HTR-8/SVneo (cell line): ENCODE measurements around the gene POLD1.
"Not testable (repeated sequence)": the region's sequence is repeated elsewhere in the genome, so short reads cannot be mapped to it uniquely, and the experiment has no call there.

Experiments used
- DNase-seq: peaks from one replicate; pipeline ENCODE4 v3.0.0; 2011; ENCODE audit warnings: low spot score, mixed read lengths; ENCODE audit not compliant: insufficient read length
- FAIRE-seq: peaks from 2 replicates; lab custom pipeline; 2011; peaks lifted over from hg19 to GRCh38; lab: Jason Lieb, UNC

POLD1 gene

DNA sequence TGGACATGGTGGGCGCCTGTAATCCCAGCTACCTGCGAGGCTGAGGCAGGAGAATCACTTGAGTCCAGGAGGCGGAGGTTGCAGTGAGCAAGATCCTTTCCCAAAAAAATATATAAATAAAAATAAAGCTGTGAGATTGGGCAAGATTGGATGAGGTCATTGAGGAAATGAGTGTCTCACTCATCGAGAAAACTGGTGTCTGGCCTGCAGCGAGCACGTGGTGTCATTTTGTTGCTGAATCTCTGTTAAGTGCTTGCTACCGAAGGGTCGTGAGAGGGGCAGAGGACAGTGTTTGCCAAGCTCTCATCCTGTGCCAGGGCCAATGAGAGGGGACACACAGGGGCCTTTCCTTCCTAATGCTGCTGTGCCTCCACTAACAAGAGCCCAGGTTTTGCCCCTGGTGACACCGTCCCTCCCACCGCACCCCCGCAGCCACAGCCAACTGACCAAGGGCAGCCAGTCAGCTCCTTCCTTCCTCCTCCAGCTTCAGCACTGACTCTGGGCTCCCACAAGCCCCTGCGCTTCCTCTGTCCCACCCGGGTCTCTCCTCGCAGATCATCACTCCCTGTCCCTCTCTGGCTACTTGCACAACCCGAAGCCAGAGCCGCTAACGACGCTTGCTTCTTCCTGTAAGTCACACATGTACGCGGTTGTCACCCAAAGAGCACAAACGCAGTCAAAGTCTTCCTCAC, 3.2 kb downstream of the POLD1 start:
- DNase-seq (no peak), FAIRE-seq (no peak)

DNA sequence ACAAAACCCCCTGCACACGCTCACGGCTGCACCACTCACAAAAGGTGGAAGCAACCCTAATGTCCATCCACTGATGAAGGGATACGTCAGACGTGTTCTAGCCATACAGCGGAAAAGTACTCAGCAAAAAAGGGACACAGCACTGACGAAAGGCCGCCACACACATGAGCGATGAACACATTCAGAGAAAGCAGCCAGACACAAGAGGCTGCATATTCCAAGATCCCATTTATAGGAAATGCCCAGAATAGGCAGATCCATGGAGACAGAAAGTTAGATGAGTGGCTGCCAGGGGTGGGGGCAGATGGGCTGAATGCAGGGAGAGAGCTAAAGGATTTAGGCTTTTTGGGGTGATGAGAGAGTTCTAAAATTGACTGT, 3.7 kb downstream of the POLD1 start:
- DNase-seq = no peak
- FAIRE-seq = no peak

DNA sequence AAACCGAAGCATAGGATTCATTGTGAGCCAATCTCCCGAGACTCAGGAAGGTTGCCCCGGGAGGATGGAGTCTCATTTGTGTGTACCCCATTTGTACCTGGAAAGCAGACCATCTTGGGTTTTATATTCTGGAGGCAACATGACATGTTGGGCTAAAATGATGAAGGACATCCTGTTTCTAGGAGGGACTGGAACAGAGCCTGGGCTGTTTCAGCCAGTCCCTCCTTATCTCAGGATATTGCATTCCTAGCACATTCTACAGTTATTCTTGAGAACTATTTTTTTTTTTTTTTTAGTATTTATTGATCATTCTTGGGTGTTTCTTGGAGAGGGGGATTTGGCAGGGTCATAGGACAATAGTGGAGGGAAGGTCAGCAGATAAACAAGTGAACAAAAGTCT, 6.1 kb downstream of the POLD1 start:
- not testable (repeated sequence) for DNase-seq, FAIRE-seq

DNA sequence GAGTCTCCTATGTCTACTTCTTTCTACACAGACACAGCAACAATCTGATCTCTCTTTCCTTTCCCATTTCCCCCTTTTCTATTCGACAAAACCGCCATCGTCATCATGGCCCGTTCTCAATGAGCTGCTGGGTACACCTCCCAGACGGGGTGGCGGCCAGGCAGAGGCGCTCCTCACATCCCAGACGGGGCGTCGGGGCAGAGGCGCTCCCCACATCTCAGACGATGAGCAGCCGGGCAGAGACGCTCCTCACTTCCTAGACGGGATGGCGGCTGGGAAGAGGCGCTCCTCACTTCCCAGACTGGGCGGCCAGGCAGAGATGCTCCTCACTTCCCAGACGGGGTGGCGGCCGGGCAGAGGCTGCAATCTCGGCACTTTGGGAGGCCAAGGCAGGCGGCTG, 6.8 kb downstream of the POLD1 start:
- DNase-seq, FAIRE-seq: not testable (repeated sequence)

DNA sequence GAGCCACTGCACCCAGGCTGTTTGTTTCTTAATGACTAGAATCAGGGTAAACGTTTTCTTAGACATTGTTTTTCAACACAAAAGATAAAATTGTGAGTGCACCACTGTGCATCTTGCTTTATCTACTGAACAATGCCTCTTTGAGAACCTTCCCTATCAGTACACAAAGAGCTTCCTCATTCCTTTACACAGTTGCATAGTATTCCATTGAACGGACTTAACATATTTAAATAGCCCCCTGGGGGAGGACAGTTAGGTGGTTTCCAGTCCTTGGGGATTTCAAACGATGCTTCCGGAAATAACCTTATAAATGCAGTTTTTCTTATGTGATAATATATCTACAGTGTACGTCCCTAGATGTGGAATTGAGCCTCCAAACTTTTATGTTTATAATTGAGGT, 8.6 kb downstream of the POLD1 start:
- no peak for FAIRE-seq
- DNase-seq = no peak

DNA sequence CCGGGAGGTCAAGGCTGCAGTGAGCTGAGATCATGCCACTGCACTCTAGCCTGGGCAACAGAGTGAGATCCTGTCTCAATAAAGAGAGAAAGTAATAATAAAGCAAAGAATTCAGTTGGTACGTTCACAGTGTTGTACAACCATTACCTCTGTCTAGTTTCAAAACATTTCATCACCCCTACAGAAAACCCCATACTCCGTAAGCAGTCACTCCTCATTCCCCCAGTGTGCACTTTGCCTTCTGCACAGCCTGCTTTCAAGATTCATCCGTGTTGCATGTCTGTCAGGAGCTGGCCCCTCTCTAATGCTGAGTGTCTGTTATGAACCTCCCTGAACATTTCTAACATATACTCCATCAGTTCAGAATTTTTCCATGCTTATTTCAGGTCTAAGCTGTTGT, 9.4 kb downstream of the POLD1 start:
- FAIRE-seq (no peak), DNase-seq (no peak)

DNA sequence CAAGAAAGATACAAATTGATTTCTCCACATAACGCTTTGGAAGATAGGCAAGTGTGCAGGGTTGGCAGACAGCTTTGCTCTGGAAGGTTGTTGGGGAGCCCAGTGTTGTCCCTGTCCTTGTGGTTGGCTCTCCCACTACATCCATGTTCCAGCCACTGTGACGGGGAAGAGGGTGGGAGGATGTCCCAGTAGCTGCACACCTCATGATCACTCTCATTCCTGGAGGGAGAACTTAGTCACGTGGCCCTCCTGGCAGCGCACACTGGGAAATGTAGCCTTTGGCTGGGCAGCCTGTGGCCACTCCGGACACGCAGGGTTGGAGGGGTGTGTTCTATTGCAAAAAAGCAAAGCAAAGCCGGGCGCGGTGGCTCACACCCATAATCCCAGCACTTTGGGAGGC, 9.9 kb downstream of the POLD1 start:
- DNase-seq = no peak
- no peak for FAIRE-seq

DNA sequence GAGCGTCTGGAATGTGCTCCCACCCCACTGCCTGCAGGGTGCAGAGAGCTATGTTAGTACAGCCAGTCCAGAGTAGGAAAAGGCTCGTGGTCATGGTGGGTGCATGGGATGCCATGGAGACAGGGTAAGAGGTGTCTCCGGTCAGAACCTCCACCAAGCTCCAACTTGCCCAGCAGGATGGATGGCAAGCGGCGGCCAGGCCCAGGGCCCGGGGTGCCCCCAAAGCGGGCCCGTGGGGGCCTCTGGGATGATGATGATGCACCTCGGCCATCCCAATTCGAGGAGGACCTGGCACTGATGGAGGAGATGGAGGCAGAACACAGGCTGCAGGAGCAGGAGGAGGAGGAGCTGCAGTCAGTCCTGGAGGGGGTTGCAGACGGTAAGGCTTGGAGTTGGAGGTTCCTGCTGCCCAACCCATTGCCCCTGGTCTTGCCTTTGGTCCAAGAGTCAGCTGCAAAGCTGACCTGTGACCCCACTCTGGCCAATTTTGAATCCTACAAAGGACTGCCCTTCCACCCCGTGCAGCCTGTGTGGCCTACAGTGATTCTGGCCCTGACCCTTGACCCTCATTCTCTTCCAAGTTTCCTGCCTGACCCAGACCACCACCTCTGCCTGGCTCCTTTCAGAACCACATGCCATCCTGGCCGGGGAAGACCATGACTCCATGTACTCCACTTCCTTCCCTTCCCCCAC, 14.7 kb downstream of the POLD1 start:
- no peak for FAIRE-seq
- DNase-seq = no peak

DNA sequence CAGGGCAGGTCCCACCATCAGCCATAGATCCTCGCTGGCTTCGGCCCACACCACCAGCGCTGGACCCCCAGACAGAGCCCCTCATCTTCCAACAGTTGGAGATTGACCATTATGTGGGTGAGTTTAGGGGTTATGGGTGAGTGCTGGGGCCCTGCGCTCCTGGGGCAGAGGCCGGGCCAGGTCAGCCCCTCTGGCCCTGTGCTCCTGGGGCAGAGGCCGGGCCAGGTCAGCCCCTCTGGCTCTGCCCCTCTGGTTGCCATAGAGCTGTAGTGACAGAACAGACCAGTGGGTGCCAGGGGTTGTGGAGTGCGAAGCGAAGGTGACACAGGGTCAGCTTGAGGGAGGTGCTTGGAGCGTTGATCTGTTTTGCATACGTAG, 15.2 kb downstream of the POLD1 start:
- no peak for DNase-seq
- no peak for FAIRE-seq

DNA sequence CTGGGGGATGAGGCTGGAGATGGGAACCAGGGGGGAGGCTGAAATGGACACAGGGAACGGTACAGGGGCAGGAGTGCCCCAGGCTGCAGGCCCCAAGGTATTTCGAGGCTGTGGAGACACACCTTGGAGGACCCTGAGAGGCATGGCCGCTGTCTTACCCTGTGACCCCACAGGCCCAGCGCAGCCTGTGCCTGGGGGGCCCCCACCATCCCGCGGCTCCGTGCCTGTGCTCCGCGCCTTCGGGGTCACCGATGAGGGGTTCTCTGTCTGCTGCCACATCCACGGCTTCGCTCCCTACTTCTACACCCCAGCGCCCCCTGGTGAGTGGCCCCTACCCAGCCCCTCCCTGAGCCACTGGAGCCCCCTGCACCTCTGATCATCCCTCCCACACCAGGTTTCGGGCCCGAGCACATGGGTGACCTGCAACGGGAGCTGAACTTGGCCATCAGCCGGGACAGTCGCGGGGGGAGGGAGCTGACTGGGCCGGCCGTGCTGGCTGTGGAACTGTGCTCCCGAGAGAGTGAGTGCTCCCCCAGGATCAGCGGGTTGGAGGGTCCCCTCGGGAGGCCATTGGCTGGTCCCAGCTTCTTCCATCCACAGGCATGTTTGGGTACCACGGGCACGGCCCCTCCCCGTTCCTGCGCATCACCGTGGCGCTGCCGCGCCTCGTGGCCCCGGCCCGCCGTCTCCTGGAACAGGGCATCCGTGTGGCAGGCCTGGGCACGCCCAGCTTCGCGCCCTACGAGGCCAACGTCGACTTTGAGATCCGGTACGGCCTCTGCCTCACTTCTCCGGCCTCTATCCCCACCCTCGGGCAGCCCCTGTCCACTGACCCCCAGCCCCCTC, 17.7 kb downstream of the POLD1 start:
- no peak for DNase-seq
- FAIRE-seq = no peak

DNA sequence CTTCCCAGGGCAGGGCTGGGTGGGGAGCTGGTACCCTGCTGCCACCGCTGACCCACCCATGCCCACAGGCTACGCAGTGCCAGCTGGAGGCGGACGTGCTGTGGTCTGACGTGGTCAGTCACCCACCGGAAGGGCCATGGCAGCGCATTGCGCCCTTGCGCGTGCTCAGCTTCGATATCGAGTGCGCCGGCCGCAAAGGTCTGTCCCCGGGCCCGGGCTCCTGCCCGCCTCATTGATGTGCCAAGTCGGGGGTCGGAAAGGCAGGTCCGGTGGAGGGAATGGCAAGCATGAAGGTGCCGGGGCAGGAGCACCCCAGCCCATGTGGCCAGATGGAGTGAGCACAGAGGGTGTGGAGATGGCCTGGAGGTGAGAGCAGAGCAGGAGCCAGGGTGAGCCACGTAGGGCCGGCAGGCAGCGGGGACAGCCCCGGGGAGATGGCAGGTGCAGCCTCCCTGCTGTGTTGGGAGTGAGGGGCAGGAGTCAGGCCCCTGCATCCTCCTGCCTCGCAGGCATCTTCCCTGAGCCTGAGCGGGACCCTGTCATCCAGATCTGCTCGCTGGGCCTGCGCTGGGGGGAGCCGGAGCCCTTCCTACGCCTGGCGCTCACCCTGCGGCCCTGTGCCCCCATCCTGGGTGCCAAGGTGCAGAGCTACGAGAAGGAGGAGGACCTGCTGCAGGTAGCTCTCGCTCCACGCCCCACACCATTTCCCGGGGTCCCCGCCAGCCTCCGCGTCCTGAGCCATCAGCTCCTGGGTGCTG, 18.6 kb downstream of the POLD1 start:
- no peak for DNase-seq
- no peak for FAIRE-seq

DNA sequence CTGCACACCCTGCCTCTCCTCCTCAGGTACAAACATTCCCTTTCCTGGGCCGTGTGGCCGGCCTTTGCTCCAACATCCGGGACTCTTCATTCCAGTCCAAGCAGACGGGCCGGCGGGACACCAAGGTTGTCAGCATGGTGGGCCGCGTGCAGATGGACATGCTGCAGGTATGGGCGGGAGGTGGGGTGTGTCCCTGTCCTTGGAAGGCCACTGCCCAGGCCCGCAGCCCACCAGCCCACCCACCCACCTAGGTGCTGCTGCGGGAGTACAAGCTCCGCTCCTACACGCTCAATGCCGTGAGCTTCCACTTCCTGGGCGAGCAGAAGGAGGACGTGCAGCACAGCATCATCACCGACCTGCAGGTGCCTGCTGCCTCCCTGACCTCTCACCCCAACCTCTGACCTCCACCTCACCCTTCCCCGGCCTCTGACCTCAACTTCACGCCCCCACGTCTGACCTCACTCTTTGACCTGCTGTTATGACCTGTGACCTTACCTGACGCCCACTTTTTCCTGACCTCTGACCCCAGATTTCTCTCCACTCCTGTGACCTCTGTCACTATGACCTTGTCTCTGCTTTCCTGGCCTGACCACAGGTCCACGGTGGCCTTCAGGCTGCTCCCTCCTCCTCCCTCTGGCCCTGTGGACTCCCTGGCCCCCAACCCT, 22.1 kb downstream of the POLD1 start:
- FAIRE-seq = no peak

DNA sequence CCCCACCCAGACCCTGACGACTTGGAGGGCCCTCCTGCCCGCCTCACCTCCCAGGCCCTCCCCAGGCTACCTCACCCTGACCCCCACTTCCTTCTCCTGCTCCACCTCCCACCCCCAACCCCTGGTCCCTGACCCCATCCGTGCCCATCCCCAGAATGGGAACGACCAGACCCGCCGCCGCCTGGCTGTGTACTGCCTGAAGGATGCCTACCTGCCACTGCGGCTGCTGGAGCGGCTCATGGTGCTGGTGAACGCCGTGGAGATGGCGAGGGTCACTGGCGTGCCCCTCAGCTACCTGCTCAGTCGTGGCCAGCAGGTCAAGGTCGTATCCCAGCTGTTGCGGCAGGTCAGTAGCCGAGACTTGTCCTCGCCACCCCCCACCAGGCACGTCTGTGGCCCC, 22.7 kb downstream of the POLD1 start:
- DNase-seq (no peak), FAIRE-seq (no peak)

More for the DNA sequence above, 22.1 kb downstream of the POLD1 start:
- no peak for DNase-seq

DNA sequence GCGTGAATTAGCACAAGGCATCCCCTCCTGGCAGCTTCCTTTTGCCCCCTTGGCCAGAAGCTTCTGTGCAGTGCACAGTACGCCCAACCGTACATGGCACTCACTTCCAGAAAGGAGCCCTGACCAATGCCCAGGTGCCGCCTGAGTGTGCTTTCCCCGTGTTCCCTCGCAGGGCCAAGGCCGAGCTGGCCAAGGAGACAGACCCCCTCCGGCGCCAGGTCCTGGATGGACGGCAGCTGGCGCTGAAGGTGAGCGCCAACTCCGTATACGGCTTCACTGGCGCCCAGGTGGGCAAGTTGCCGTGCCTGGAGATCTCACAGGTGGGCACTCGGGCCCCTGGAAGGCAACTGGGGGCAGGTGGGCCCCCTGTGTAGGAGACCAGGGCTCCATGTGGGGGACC, 25.2 kb downstream of the POLD1 start:
- DNase-seq (no peak), FAIRE-seq (no peak)

DNA sequence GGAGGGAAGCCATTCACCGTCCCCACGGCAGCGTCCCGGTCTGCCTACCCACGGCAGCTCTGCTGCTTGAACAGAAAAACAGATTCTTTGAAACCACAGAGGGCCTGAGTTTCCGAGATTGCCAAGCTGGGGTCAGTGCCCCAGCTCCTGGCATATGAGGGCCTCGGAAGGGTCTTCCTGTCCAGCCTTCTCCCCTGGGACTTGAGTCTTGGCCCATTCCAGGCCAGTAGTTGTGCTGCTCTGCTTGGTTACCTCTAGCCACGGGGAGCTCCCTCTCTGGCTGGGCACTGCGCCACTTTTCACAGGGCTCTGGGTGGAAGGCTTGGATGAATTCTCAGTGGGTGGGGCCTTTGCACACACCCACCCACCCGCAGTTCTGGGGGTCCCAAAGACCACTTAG, 26.0 kb downstream of the POLD1 start:
- FAIRE-seq = no peak

DNA sequence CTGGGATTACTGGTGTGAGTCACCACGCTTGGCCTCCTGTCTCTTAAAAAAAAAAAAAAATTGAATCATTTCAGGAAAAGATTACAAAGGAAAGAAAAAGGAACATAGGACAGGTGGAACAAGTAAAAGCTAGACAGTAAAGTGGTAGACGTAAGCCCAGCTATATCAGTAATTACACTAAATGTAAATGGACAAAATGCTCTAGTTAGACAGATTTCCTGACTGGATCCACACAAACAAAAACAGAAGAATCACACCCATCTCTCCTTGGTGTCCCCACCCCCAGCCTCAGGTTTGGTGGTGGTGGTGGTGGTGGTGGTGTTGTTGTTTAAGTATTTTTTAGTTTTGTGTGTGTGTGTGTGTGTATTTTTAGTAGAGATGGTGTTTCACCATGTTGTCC, 28.3 kb downstream of the POLD1 start:
- DNase-seq (no peak), FAIRE-seq (no peak)

More for the DNA sequence above, 26.0 kb downstream of the POLD1 start:
- DNase-seq = no peak

DNA sequence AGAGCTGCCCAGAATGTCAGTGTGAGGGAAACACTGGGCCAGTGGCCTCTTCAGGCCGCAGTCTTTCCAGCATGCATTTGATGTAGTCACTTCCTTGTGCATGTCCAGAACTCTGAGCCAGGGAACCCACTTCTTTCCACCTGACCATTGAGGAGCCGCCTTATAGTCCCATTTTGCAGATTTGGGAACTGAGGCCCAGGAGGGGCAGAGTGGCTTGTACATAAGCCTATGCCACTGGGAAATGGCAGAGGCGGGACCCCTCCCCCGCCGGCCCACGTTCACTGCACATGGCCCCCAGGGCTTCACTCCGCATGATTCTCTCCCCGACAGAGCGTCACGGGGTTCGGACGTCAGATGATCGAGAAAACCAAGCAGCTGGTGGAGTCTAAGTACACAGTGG, 28.9 kb downstream of the POLD1 start:
- DNase-seq (no peak), FAIRE-seq (no peak)

DNA sequence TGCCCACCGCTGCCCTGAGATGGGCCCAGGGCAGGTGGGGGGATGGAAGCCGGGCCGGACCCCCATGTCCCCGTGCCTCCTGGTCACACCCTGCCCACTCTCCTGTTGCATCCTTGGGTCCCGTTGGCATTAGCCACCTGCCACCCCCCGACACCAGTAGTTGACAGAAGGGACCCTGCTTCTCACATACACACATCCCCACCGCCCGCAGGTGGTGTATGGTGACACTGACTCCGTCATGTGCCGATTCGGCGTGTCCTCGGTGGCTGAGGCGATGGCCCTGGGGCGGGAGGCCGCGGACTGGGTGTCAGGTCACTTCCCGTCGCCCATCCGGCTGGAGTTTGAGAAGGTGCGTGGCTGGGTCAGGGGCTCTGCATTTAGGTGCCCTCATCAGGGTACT, 29.4 kb downstream of the POLD1 start:
- FAIRE-seq (no peak), DNase-seq (no peak)

DNA sequence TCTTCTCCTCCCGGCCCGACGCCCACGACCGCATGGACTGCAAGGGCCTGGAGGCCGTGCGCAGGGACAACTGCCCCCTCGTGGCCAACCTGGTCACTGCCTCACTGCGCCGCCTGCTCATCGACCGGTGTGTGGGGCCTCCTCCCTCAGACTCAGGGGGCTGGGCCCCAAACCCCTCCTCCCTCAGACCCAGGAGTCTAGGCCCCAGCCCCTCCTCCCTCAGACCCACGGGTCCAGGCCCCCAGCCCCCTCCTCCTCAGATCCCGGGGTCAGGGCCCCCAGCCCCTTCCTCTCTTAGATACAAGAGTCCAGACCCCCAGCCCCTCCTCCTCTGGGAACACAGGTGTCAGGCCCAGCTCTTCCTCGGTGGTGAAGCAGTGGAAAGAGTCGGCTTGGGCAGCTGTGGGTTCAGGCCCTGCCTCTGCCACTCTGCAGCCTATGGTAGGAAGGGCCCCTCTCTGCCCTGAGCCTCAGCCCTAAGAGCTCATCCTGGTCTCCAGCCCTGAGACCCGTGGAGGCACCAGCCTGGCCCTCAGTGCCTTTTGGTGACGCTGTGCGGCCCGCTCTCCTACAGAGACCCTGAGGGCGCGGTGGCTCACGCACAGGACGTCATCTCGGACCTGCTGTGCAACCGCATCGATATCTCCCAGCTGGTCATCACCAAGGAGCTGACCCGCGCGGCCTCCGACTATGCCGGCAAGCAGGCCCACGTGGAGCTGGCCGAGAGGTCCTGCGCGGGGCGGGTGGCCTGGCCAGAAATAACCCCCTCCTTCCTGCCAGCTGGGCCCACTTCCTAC, 30.9 kb downstream of the POLD1 start:
- DNase-seq (peak; percentile 31), FAIRE-seq (no peak)
